ENCODE results near the gene LRFN2.

The LRFN2 gene

GRCh38 chr6:40541556-40542174, 45.5 kb downstream of the LRFN2 start:
- DNase-seq, result no peak

GRCh38 chr6:40540790-40541189, 46.4 kb downstream of the LRFN2 start:
- DNase-seq, result no peak

GRCh38 chr6:40539853-40540252, 47.3 kb downstream of the LRFN2 start:
- no peak for DNase-seq

- no peak for DNase-seq
These were observed 48.6 kb downstream of the LRFN2 start for GRCh38 chr6:40538556-40538955.

- no peak for DNase-seq
These were observed 49.7 kb downstream of the LRFN2 start for GRCh38 chr6:40537446-40537845.

- DNase-seq, result no peak
These were observed 50.7 kb downstream of the LRFN2 start for GRCh38 chr6:40536442-40536841.

- no peak for DNase-seq
These were observed 51.3 kb downstream of the LRFN2 start for GRCh38 chr6:40535819-40536380.

- no peak for DNase-seq
These were observed 51.9 kb downstream of the LRFN2 start for GRCh38 chr6:40535110-40535818.

- no peak for DNase-seq
These were observed 54.7 kb downstream of the LRFN2 start for GRCh38 chr6:40532349-40533000.

GRCh38 chr6:40529919-40530318, 57.2 kb downstream of the LRFN2 start:
- no peak for DNase-seq

GRCh38 chr6:40529040-40529439, 58.1 kb downstream of the LRFN2 start:
- DNase-seq, result no peak

GRCh38 chr6:40528051-40528450, 59.1 kb downstream of the LRFN2 start:
- no peak for DNase-seq

GRCh38 chr6:40526036-40526435, 61.1 kb downstream of the LRFN2 start:
- DNase-seq, result no peak

GRCh38 chr6:40524797-40525585, 62.2 kb downstream of the LRFN2 start:
- no peak for DNase-seq

- DNase-seq, result no peak
These were observed 63.5 kb downstream of the LRFN2 start for GRCh38 chr6:40523505-40524172.

- DNase-seq, result no peak
These were observed 65.7 kb downstream of the LRFN2 start for GRCh38 chr6:40521496-40521895.

- DNase-seq, result no peak
These were observed 66.5 kb downstream of the LRFN2 start for GRCh38 chr6:40520678-40521077.

GRCh38 chr6:40520084-40520483, 67.1 kb downstream of the LRFN2 start:
- no peak for DNase-seq

- no peak for DNase-seq
These were observed 69.5 kb downstream of the LRFN2 start for GRCh38 chr6:40517654-40518053.

GRCh38 chr6:40516429-40516828, 70.7 kb downstream of the LRFN2 start:
- no peak for DNase-seq

- no peak for DNase-seq
These were observed 74.8 kb downstream of the LRFN2 start for GRCh38 chr6:40512340-40512739.

GRCh38 chr6:40511884-40512283, 75.3 kb downstream of the LRFN2 start:
- no peak for DNase-seq

GRCh38 chr6:40510442-40510841, 76.7 kb downstream of the LRFN2 start:
- no peak for DNase-seq

Measured in kidney glomerular epithelial cell (primary cell).